HCT116 (cell line): Measurements from ENCODE around the gene APOOL. TPM values are rescaled to one million over a fixed set of nuclear protein-coding genes. Genes with fewer than 3 reads are reported as not detected.

Experiments
- ATAC-seq: fragments of 200-7000 bp; cut with Tn5 transposase; 2 replicates; pipeline ENCODE4 v1.9.1; 2020; ENCODE audit warnings: mild to moderate bottlenecking, moderate library complexity
- BruUV-seq: library from RNA; stranded (reverse); fragments of 400-500 nt; replicated peaks from 2 replicates; lab custom pipeline; 2021; lab: Mats Ljungman, UMichigan
- CTCF ChIA-PET: fragments of 300-600 bp; sonication (Branson Sonifier 250); formaldehyde crosslinking; loops from one replicate; lab custom pipeline; 2021; ENCODE audit warnings: antibody characterized with exemption; lab: Charles Lee
- POLR2A ChIA-PET: fragments of 300-600, 350-600 bp; sonication (Branson Sonifier 250); formaldehyde crosslinking; loops from one replicate; lab custom pipeline; 2021; ENCODE audit warnings: antibody characterized with exemption; lab: Charles Lee
- RAD21 ChIA-PET, 2 experiments: fragments of 300-600 bp; sonication (Branson Sonifier 250); formaldehyde crosslinking; loops; one replicate each; lab custom pipeline; 2023; ENCODE audit warnings: low total read pairs in 2 of 2; ENCODE audit not compliant: uncharacterized antibody in 2 of 2, unreplicated experiment in 2 of 2, low non-redundant PET in 1 of 2; lab: Charles Lee
- DNase-seq: peaks from one replicate; pipeline ENCODE4 v3.0.0-alpha.2; 2010; ENCODE audit warnings: low read depth, low spot score
- H2AFZ ChIP-seq: fragments of 200-600 bp; shearing (Covaris generic), sonication (generic); 2 replicates; pipeline ENCODE4 v1.6.1; 2017; ENCODE audit warnings: low read depth, mixed run types, mixed read lengths, antibody characterized with exemption, low read length; ENCODE audit not compliant: poor library complexity, severe bottlenecking
- H3K27ac ChIP-seq: 2 replicates; pipeline ENCODE4 v1.5.1; 2012; ENCODE audit warnings: low read depth, low read length
- H3K27me3 ChIP-seq: fragments of 200-600 bp; sonication (generic); 2 replicates; pipeline ENCODE4 v1.6.1; 2016; ENCODE audit warnings: mixed run types, low read length, mixed read lengths; ENCODE audit not compliant: insufficient read depth
- H3K36me3 ChIP-seq, 2 experiments: fragments of 200-500 bp in 1 of 2; fragments of 200-600 bp in 1 of 2; sonication (Bioruptor generic) in 1 of 2; sonication (generic) in 1 of 2; 2 replicates each; pipeline versions ENCODE4 v1.5.1 to v1.6.1; 2014 to 2016; ENCODE audit warnings: low read length in 2 of 2, inconsistent platforms in 1 of 2, mixed read lengths in 1 of 2, mixed run types in 1 of 2; ENCODE audit not compliant: insufficient read depth in 2 of 2, control insufficient read depth in 1 of 2
- H3K4me1 ChIP-seq, 2 experiments: fragments of 200-600 bp in 1 of 2; sonication (generic) in 1 of 2; 2 replicates each; pipeline versions ENCODE4 v1.5.1 to v1.6.1; 2012 to 2017; ENCODE audit warnings: low read length in 2 of 2, inconsistent platforms in 1 of 2, mild to moderate bottlenecking in 1 of 2, mixed read lengths in 1 of 2, mixed run types in 1 of 2, moderate library complexity in 1 of 2; ENCODE audit not compliant: insufficient read depth in 2 of 2, control insufficient read depth in 1 of 2
- H3K4me2 ChIP-seq: fragments of 200-600 bp; sonication (generic); 2 replicates; pipeline ENCODE4 v1.6.1; 2017; ENCODE audit warnings: mixed run types, low read length, mixed read lengths
- H3K4me3 ChIP-seq, 2 experiments: fragments of 200-600 bp in 1 of 2; sonication (generic) in 1 of 2; replicated peaks in 1 of 2; 2 replicates each; pipeline ENCODE4 v1.5.1; 2011 to 2016; ENCODE audit warnings: low read length in 2 of 2, control low read depth in 1 of 2, low read depth in 1 of 2, mild to moderate bottlenecking in 1 of 2, mixed read lengths in 1 of 2, mixed run types in 1 of 2
- H3K79me2 ChIP-seq: fragments of 200-600 bp; sonication (generic); 2 replicates; pipeline ENCODE4 v1.6.1; 2017; ENCODE audit warnings: mild to moderate bottlenecking, mixed run types, low read length, moderate library complexity, mixed read lengths; ENCODE audit not compliant: insufficient read depth
- H3K9ac ChIP-seq: fragments of 200-600 bp; sonication (generic); 2 replicates; pipeline ENCODE4 v1.6.1; 2016; ENCODE audit warnings: low read length, mixed read lengths
- H3K9me2 ChIP-seq: fragments of 200-600 bp; sonication (generic), shearing (Covaris generic); 2 replicates; pipeline ENCODE4 v1.6.1; 2017; ENCODE audit warnings: mixed run types, mild to moderate bottlenecking, moderate library complexity; ENCODE audit not compliant: insufficient read depth
- H3K9me3 ChIP-seq, 2 experiments: fragments of 200-500 bp in 1 of 2; fragments of 200-600 bp in 1 of 2; sonication (Bioruptor generic) in 1 of 2; sonication (generic) in 1 of 2; 2 replicates each; pipeline ENCODE4 v1.6.1; 2014 to 2017; ENCODE audit warnings: low read length in 2 of 2, mixed read lengths in 2 of 2, inconsistent platforms in 1 of 2, low read depth in 1 of 2, mild to moderate bottlenecking in 1 of 2, mixed run types in 1 of 2, moderate library complexity in 1 of 2; ENCODE audit not compliant: control insufficient read depth in 1 of 2, insufficient read depth in 1 of 2
- H4K20me1 ChIP-seq: fragments of 200-600 bp; sonication (generic), shearing (Covaris generic); 2 replicates; pipeline ENCODE4 v1.6.1; 2017; ENCODE audit warnings: mixed run types, mild to moderate bottlenecking, moderate library complexity; ENCODE audit not compliant: insufficient read depth
- ATF3 ChIP-seq: IDR thresholded peaks from 2 replicates; pipeline ENCODE4 v1.6.1; 2012
- CTCF ChIP-seq, 3 experiments: fragments of 200-600 bp in 1 of 3; sonication (generic) in 1 of 3; IDR thresholded peaks in 2 of 3; conservative IDR thresholded peaks in 1 of 3; 2 replicates each; pipeline ENCODE4 v1.5.1; 2012 to 2017; ENCODE audit warnings: low read depth in 2 of 3, low read length in 2 of 3, antibody characterized with exemption in 1 of 3, borderline replicate concordance in 1 of 3, control low read depth in 1 of 3, mild to moderate bottlenecking in 1 of 3, mixed read lengths in 1 of 3, mixed run types in 1 of 3, moderate library complexity in 1 of 3; ENCODE audit not compliant: insufficient read depth in 1 of 3
- EZH2 ChIP-seq: fragments of 200-600 bp; sonication (generic); IDR thresholded peaks from 2 replicates; pipeline ENCODE4 v1.6.1; 2017; ENCODE audit warnings: antibody characterized with exemption, mixed run types
- EZH2phosphoT487 ChIP-seq: fragments of 200-600 bp; IDR thresholded peaks from 2 replicates; pipeline ENCODE4 v1.6.1; 2018; ENCODE audit warnings: antibody characterized with exemption, borderline replicate concordance
- MAX ChIP-seq: IDR thresholded peaks from 2 replicates; pipeline ENCODE4 v1.6.1; 2012
- POLR2A ChIP-seq: IDR thresholded peaks from 2 replicates; pipeline ENCODE4 v1.7.0; 2011; ENCODE audit warnings: borderline replicate concordance; ENCODE audit not compliant: insufficient read depth, insufficient read length; ENCODE audit errors: extremely low read depth
- POLR2AphosphoS5 ChIP-seq: IDR thresholded peaks from 2 replicates; pipeline ENCODE4 v1.6.1; 2011; ENCODE audit warnings: mild to moderate bottlenecking, low read depth, low read length, moderate library complexity
- RAD21 ChIP-seq: IDR thresholded peaks from 2 replicates; pipeline ENCODE4 v1.6.1; 2012; ENCODE audit warnings: low read depth, mild to moderate bottlenecking
- SP1 ChIP-seq: IDR thresholded peaks from 2 replicates; pipeline ENCODE4 v1.6.1; 2012; ENCODE audit warnings: low read depth
- SRF ChIP-seq: IDR thresholded peaks from 2 replicates; pipeline ENCODE4 v1.6.1; 2012; ENCODE audit warnings: low read depth
- YY1 ChIP-seq: IDR thresholded peaks from 2 replicates; pipeline ENCODE4 v1.6.1; 2011; ENCODE audit warnings: low read length, low read depth, moderate library complexity, mild to moderate bottlenecking; ENCODE audit not compliant: insufficient replicate concordance; ENCODE audit errors: extremely low read depth
- intact Hi-C: fragments of 100-400 bp; cut with micrococcal nuclease; formaldehyde crosslinking; loops from 2 replicates; pipeline ENCODE4 v1.10.0; 2022
- total RNA-seq: library from RNA; stranded (reverse); gene quantifications from one replicate; pipeline ENCODE4 v1.2.1, GENCODE V29; 2021; ENCODE audit not compliant: unreplicated experiment

The APOOL gene
- total RNA-seq, 1 experiment from 2014 or later: 24.5 TPM

- TF ChIP-seq CTCF (IDR thresholded peaks at IDR 0.05 in 2 of 3, conservative IDR thresholded peaks at IDR 0.05 in 1 of 3; ENCODE audit: borderline replicate concordance in 1 of 3, insufficient read depth in 1 of 3, low read depth in 2 of 3, low read length in 2 of 3) (no peak), YY1 (no peak), ATF3 (no peak), POLR2A (no peak), SRF (no peak), MAX (no peak), SP1 (no peak), EZH2phosphoT487 (no peak), RAD21 (no peak), EZH2 (no peak)
These were observed 111.6 kb downstream of the APOOL start (continued) for GRCh38 chrX:85115252-85115651.

GRCh38 chrX:85136409-85136808, 132.7 kb downstream of the APOOL start:
- no peaks in the 10 kb centered on the region for H4K20me1 ChIP-seq
- H3K4me3 ChIP-seq: no peak overlapping the region
- ChIA-PET RAD21 (no interaction called here), POLR2A (no interaction called here), CTCF (no interaction called here)
- H3K4me1 ChIP-seq: no peaks in the 10 kb centered on the region
- no peaks in the 10 kb centered on the region for H3K36me3 ChIP-seq
- no peaks in the 10 kb centered on the region for H3K9me2 ChIP-seq
- no peak overlapping the region for H2AFZ ChIP-seq
- no peak for ATAC-seq
- no peaks in the 10 kb centered on the region for H3K27me3 ChIP-seq
- BruUV-seq: no TSS peak
- no peaks in the 10 kb centered on the region for H3K79me2 ChIP-seq
- intact Hi-C loops: no loop called here
- no peak for DNase-seq
- H3K27ac ChIP-seq: no peak overlapping the region
- no peak overlapping the region for H3K4me2 ChIP-seq
- H3K9me3 ChIP-seq: no peaks in the 10 kb centered on the region
- TF ChIP-seq POLR2AphosphoS5 (no peak), EZH2phosphoT487 (no peak)
- H3K9ac ChIP-seq: no peak overlapping the region
